ENCODE measurements around the gene TRPM1. TPM values are rescaled to one million over a fixed set of nuclear protein-coding genes. Genes with fewer than 3 reads are reported as not detected.

The TRPM1 gene
- total RNA-seq, 6 donors from 2014 or later: not detected

GRCh38 chr15:30973379-30973778 lies 128.1 kb downstream of the TRPM1 start:
- no peak overlapping the region for H3K4me3 ChIP-seq
- H3K36me3 ChIP-seq: peaks cover 0 to 47% (median 6%) of the 10 kb centered on the region in 4 donors
- 95 to 98% methylated on average over 4 of the region's 4 CpGs for WGBS, 2 donors
- TF ChIP-seq EP300 (IDR thresholded peaks at IDR 0.05) (no peak), POLR2A (IDR thresholded peaks at IDR 0.05) (no peak), POLR2AphosphoS5 (IDR thresholded peaks at IDR 0.05) (no peak)
- no peak for DNase-seq
- no peak for ATAC-seq (ENCODE audit: low FRiP score in 2 of 2)
- H3K27me3 ChIP-seq: no peaks in the 10 kb centered on the region
- peaks cover 0 to 9% (median 2%) of the 10 kb centered on the region in 4 donors for H3K4me1 ChIP-seq
- no peaks in the 10 kb centered on the region for H3K9me3 ChIP-seq
- H3K27ac ChIP-seq: no peak overlapping the region

GRCh38 chr15:30969724-30970123 lies 131.8 kb downstream of the TRPM1 start:
- H3K9me3 ChIP-seq: no peaks in the 10 kb centered on the region

GRCh38 chr15:30963681-30964080 lies 137.8 kb downstream of the TRPM1 start:
- WGBS, 2 donors: 85% methylated on average over 3 of the region's 3 CpGs
- Histone ChIP-seq H3K36me3 (peaks cover 21 to 83% (median 29%) of the 10 kb centered on the region in 4 donors), H3K27ac (no peak overlapping the region), H3K4me1 (no peaks in the 10 kb centered on the region), H3K4me3 (no peak overlapping the region), H3K9me3 (no peaks in the 10 kb centered on the region), H3K27me3 (no peaks in the 10 kb centered on the region)
- DNase-seq (no peak), ATAC-seq (ENCODE audit: low FRiP score in 2 of 2) (no peak)
- TF ChIP-seq POLR2A (IDR thresholded peaks at IDR 0.05): no peak
- no peak for TF ChIP-seq EP300 (IDR thresholded peaks at IDR 0.05)

More at GRCh38 chr15:30969724-30970123, 131.8 kb downstream of the TRPM1 start:
- 96 to 98% methylated on average over 2 of the region's 2 CpGs for WGBS, 2 donors
- DNase-seq (no peak), ATAC-seq (ENCODE audit: low FRiP score in 2 of 2) (no peak)
- TF ChIP-seq CTCF (IDR thresholded peaks at IDR 0.05): no peak
- TF ChIP-seq EP300 (IDR thresholded peaks at IDR 0.05): no peak
- no peak for TF ChIP-seq POLR2AphosphoS5 (IDR thresholded peaks at IDR 0.05)
- no peak for TF ChIP-seq POLR2A (IDR thresholded peaks at IDR 0.05)
- H3K4me1 ChIP-seq: no peaks in the 10 kb centered on the region
- H3K27ac ChIP-seq: no peak overlapping the region
- peaks cover 4 to 59% (median 12%) of the 10 kb centered on the region in 4 donors for H3K36me3 ChIP-seq
- H3K27me3 ChIP-seq: no peaks in the 10 kb centered on the region
- no peak overlapping the region for H3K4me3 ChIP-seq

- Histone ChIP-seq H3K36me3 (peaks cover 30 to 90% (median 39%) of the 10 kb centered on the region in 4 donors), H3K9me3 (no peaks in the 10 kb centered on the region), H3K4me1 (no peaks in the 10 kb centered on the region), H3K27me3 (no peaks in the 10 kb centered on the region), H3K4me3 (no peak overlapping the region), H3K27ac (no peak overlapping the region)
- DNase-seq: no peak
- 95 to 99% methylated on average over 3 of the region's 3 CpGs for WGBS, 2 donors
- TF ChIP-seq CTCF (IDR thresholded peaks at IDR 0.05): no peak
- no peak for TF ChIP-seq POLR2A (IDR thresholded peaks at IDR 0.05)
- TF ChIP-seq EP300 (IDR thresholded peaks at IDR 0.05): no peak
- no peak for TF ChIP-seq POLR2AphosphoS5 (IDR thresholded peaks at IDR 0.05)
- ATAC-seq (ENCODE audit: low FRiP score in 2 of 2): no peak
These were observed 138.9 kb downstream of the TRPM1 start for GRCh38 chr15:30962659-30963058.

- peaks cover 32 to 91% (median 45%) of the 10 kb centered on the region in 4 donors for H3K36me3 ChIP-seq
- TF ChIP-seq EP300 (IDR thresholded peaks at IDR 0.05) (no peak), POLR2AphosphoS5 (IDR thresholded peaks at IDR 0.05) (no peak), POLR2A (IDR thresholded peaks at IDR 0.05) (no peak), CTCF (IDR thresholded peaks at IDR 0.05) (no peak)
These were observed 139.4 kb downstream of the TRPM1 start for GRCh38 chr15:30962079-30962478.

GRCh38 chr15:30958219-30958618 lies 143.3 kb downstream of the TRPM1 start:
- 90 to 93% methylated on average over 5 of the region's 5 CpGs for WGBS, 2 donors
- DNase-seq (no peak), ATAC-seq (ENCODE audit: low FRiP score in 2 of 2) (no peak)
- Histone ChIP-seq H3K4me1 (peaks cover 0 to 7% (median 3%) of the 10 kb centered on the region in 4 donors), H3K36me3 (peaks cover 36 to 94% (median 56%) of the 10 kb centered on the region in 4 donors), H3K27me3 (no peaks in the 10 kb centered on the region), H3K4me3 (no peak overlapping the region), H3K9me3 (no peaks in the 10 kb centered on the region), H3K27ac (no peak overlapping the region)
- TF ChIP-seq POLR2A (IDR thresholded peaks at IDR 0.05): no peak
- TF ChIP-seq POLR2AphosphoS5 (IDR thresholded peaks at IDR 0.05): no peak
- no peak for TF ChIP-seq EP300 (IDR thresholded peaks at IDR 0.05)
- TF ChIP-seq CTCF (IDR thresholded peaks at IDR 0.05): no peak

More at GRCh38 chr15:30962079-30962478, 139.4 kb downstream of the TRPM1 start:
- Histone ChIP-seq H3K27ac (no peak overlapping the region), H3K4me3 (no peak overlapping the region), H3K9me3 (no peaks in the 10 kb centered on the region), H3K4me1 (no peaks in the 10 kb centered on the region), H3K27me3 (no peaks in the 10 kb centered on the region)
- ATAC-seq (ENCODE audit: low FRiP score in 2 of 2) (no peak), DNase-seq (no peak)
